DMS53 treated with DMSO at 0.1 percent for 48 hours (cell line): Measurements from ENCODE around the gene KDM7A.

Experiments
- DNase-seq: peaks from one replicate; lab custom pipeline; 2025; ENCODE audit not compliant: unreplicated experiment; lab: John Stamatoyannopoulos, UW

The KDM7A gene

GRCh38 chr7:140058517-140058916 lies 118.3 kb downstream of the KDM7A start:
- no peak for DNase-seq

- DNase-seq: no peak
Measured at GRCh38 chr7:140057143-140057535, 119.6 kb downstream of the KDM7A start.

GRCh38 chr7:140056431-140057142 lies 120.2 kb downstream of the KDM7A start:
- DNase-seq: no peak

GRCh38 chr7:140055833-140056232 lies 121.0 kb downstream of the KDM7A start:
- DNase-seq: no peak

GRCh38 chr7:140054751-140055150 lies 122.0 kb downstream of the KDM7A start:
- no peak for DNase-seq

- no peak for DNase-seq
Measured at GRCh38 chr7:140053812-140054539, 122.8 kb downstream of the KDM7A start.

GRCh38 chr7:140051820-140052219 lies 125.0 kb downstream of the KDM7A start:
- DNase-seq: no peak

GRCh38 chr7:140050100-140050499 lies 126.7 kb downstream of the KDM7A start:
- DNase-seq: no peak

- peak; percentile 95 for DNase-seq
Measured at GRCh38 chr7:140049339-140050024, 127.3 kb downstream of the KDM7A start.

- no peak for DNase-seq
Measured at GRCh38 chr7:140048989-140049338, 127.8 kb downstream of the KDM7A start.

GRCh38 chr7:140048138-140048537 lies 128.6 kb downstream of the KDM7A start:
- DNase-seq: no peak

- no peak for DNase-seq
Measured at GRCh38 chr7:140047197-140047596, 129.6 kb downstream of the KDM7A start.

- no peak for DNase-seq
Measured at GRCh38 chr7:140045697-140046096, 131.1 kb downstream of the KDM7A start.

GRCh38 chr7:140044251-140044650 lies 132.5 kb downstream of the KDM7A start:
- DNase-seq: no peak

GRCh38 chr7:140042386-140042670 lies 134.5 kb downstream of the KDM7A start:
- DNase-seq: no peak

- no peak for DNase-seq
Measured at GRCh38 chr7:140041659-140042385, 135.0 kb downstream of the KDM7A start.

- DNase-seq: no peak
Measured at GRCh38 chr7:140039896-140040295, 136.9 kb downstream of the KDM7A start.

- no peak for DNase-seq
Measured at GRCh38 chr7:140039066-140039465, 137.7 kb downstream of the KDM7A start.

GRCh38 chr7:140036224-140036962 lies 140.4 kb downstream of the KDM7A start:
- DNase-seq: no peak

GRCh38 chr7:140035400-140036223 lies 141.2 kb downstream of the KDM7A start:
- DNase-seq: no peak
